IMR-90 (cell line): ENCODE data around the gene SELENOO. TPM values are rescaled to one million over a fixed set of nuclear protein-coding genes. Genes with fewer than 3 reads are reported as not detected.

ENCODE experiments used
- ATAC-seq: fragments of 200-7000 bp; cut with Tn5 transposase; 2 replicates; pipeline ENCODE4 v1.9.1; 2020; ENCODE audit warnings: low read depth, mild to moderate bottlenecking, moderate library complexity
- BruUV-seq: library from RNA; stranded (reverse); fragments of 400-500 nt; replicated peaks from 2 replicates; lab custom pipeline; 2021; lab: Mats Ljungman, UMichigan
- CTCF ChIA-PET: fragments of 300-600 bp; formaldehyde crosslinking; extraction: SDS; loops from one replicate; lab custom pipeline; 2021; ENCODE audit warnings: antibody characterized with exemption; lab: Yijun Ruan, JAX
- POLR2A ChIA-PET: fragments of 300-600 bp; sonication (Branson Sonifier 250); formaldehyde crosslinking; loops from one replicate; lab custom pipeline; 2022; ENCODE audit warnings: antibody characterized with exemption; ENCODE audit not compliant: unreplicated experiment; lab: Charles Lee
- DNase-seq: peaks from one replicate; pipeline ENCODE4 v3.0.0; 2013
- H2AFZ ChIP-seq: replicated peaks from 2 replicates; pipeline ENCODE3; 2013; ENCODE audit warnings: low read length, mild to moderate bottlenecking; ENCODE audit not compliant: poor library complexity
- H2AK5ac ChIP-seq: 2 replicates; pipeline ENCODE4 v1.6.1; 2013; ENCODE audit warnings: low read depth, low read length, inconsistent platforms
- H2AK9ac ChIP-seq: replicated peaks from 2 replicates; pipeline ENCODE3; 2013; ENCODE audit warnings: mild to moderate bottlenecking, low read depth, low read length, moderate library complexity; ENCODE audit not compliant: poor library complexity
- H2BK120ac ChIP-seq: 2 replicates; pipeline ENCODE4 v1.6.1; 2013; ENCODE audit warnings: low read depth, low read length, inconsistent platforms
- H2BK15ac ChIP-seq: 3 replicates; pipeline ENCODE4 v1.6.1; 2013; ENCODE audit warnings: low read depth, low read length, inconsistent platforms
- H2BK20ac ChIP-seq: 2 replicates; pipeline ENCODE4 v1.6.1; 2013; ENCODE audit warnings: low read depth, mild to moderate bottlenecking, inconsistent platforms, low read length, moderate library complexity
- H2BK5ac ChIP-seq: 2 replicates; pipeline ENCODE4 v1.6.1; 2013; ENCODE audit warnings: mild to moderate bottlenecking, low read depth, low read length, inconsistent platforms; ENCODE audit not compliant: poor library complexity, severe bottlenecking
- H3K14ac ChIP-seq: replicated peaks from 2 replicates; pipeline ENCODE4 v1.6.1; 2013; ENCODE audit warnings: low read depth, low read length, inconsistent platforms
- H3K18ac ChIP-seq: 2 replicates; pipeline ENCODE4 v1.6.1; 2013; ENCODE audit warnings: low read depth, low read length, control low read depth
- H3K23ac ChIP-seq: 2 replicates; pipeline ENCODE4 v1.6.1; 2013; ENCODE audit warnings: low read depth, low read length, inconsistent platforms
- H3K27ac ChIP-seq: 2 replicates; pipeline ENCODE4 v1.5.1; 2013; ENCODE audit warnings: mild to moderate bottlenecking, control low read depth, low read length; ENCODE audit not compliant: insufficient read depth
- H3K27me3 ChIP-seq: 2 replicates; pipeline ENCODE4 v1.6.1; 2013; ENCODE audit warnings: low read length; ENCODE audit not compliant: control insufficient read depth, insufficient read depth
- H3K36me3 ChIP-seq: 2 replicates; pipeline ENCODE4 v1.6.1; 2013; ENCODE audit warnings: low read length, mixed read lengths; ENCODE audit not compliant: control insufficient read depth, insufficient read depth
- H3K4ac ChIP-seq: 2 replicates; pipeline ENCODE4 v1.6.1; 2013; ENCODE audit warnings: low read depth, low read length, inconsistent platforms
- H3K4me1 ChIP-seq: 2 replicates; pipeline ENCODE4 v1.6.1; 2013; ENCODE audit warnings: low read length, mixed read lengths; ENCODE audit not compliant: control insufficient read depth, insufficient read depth
- H3K4me2 ChIP-seq: 2 replicates; pipeline ENCODE4 v1.6.1; 2013; ENCODE audit warnings: low read depth, mild to moderate bottlenecking, control low read depth, low read length, moderate library complexity
- H3K4me3 ChIP-seq: 2 replicates; pipeline ENCODE4 v1.5.1; 2013; ENCODE audit warnings: low read depth, mild to moderate bottlenecking, control low read depth, low read length, moderate library complexity; ENCODE audit not compliant: insufficient read depth
- H3K56ac ChIP-seq: 2 replicates; pipeline ENCODE4 v1.6.1; 2013; ENCODE audit warnings: low read length, inconsistent platforms; ENCODE audit not compliant: insufficient read depth; ENCODE audit errors: extremely low read depth
- H3K79me1 ChIP-seq, 2 experiments: 2 replicates each; pipeline ENCODE4 v1.6.1; 2013; ENCODE audit warnings: low read length in 2 of 2, inconsistent platforms in 1 of 2, low read depth in 1 of 2
- H3K9ac ChIP-seq: 2 replicates; pipeline ENCODE4 v1.6.1; 2013; ENCODE audit warnings: low read depth, low read length, control low read depth
- H3K9me1 ChIP-seq: 2 replicates; pipeline ENCODE4 v1.6.1; 2013; ENCODE audit warnings: low read length, inconsistent platforms; ENCODE audit not compliant: insufficient read depth
- H3K9me3 ChIP-seq: 2 replicates; pipeline ENCODE4 v1.6.1; 2013; ENCODE audit warnings: low read length; ENCODE audit not compliant: control insufficient read depth, insufficient read depth
- H4K20me1 ChIP-seq: 2 replicates; pipeline ENCODE4 v1.6.1; 2013; ENCODE audit warnings: low read length, inconsistent platforms; ENCODE audit not compliant: insufficient read depth
- H4K5ac ChIP-seq: 2 replicates; pipeline ENCODE4 v1.6.1; 2013; ENCODE audit warnings: mild to moderate bottlenecking, low read depth, low read length, control low read depth
- H4K8ac ChIP-seq, 2 experiments: 2 replicates each; pipeline ENCODE4 v1.6.1; 2013; ENCODE audit warnings: low read depth in 2 of 2, low read length in 2 of 2, control low read depth in 1 of 2, inconsistent platforms in 1 of 2
- H4K91ac ChIP-seq: 2 replicates; pipeline ENCODE4 v1.6.1; 2013; ENCODE audit warnings: low read depth, low read length, inconsistent platforms; ENCODE audit not compliant: insufficient read depth
- BHLHE40 ChIP-seq: fragments of 150-350 bp; IDR thresholded peaks from 2 replicates; pipeline ENCODE4 v1.6.1; 2016; ENCODE audit warnings: mild to moderate bottlenecking, low read depth, low read length
- CEBPB ChIP-seq: IDR thresholded peaks from 2 replicates; pipeline ENCODE4 v1.6.1; 2012; ENCODE audit warnings: low read depth, low read length, improper control_type of control experiment
- CHD1 ChIP-seq: IDR thresholded peaks from 2 replicates; pipeline ENCODE4 v1.6.1; 2012; ENCODE audit warnings: low read depth, low read length, improper control_type of control experiment
- FOS ChIP-seq: fragments of 150-350 bp; IDR thresholded peaks from 2 replicates; pipeline ENCODE4 v1.6.1; 2016; ENCODE audit warnings: low read depth, low read length
- MAFK ChIP-seq: IDR thresholded peaks from 2 replicates; pipeline ENCODE4 v1.6.1; 2012; ENCODE audit warnings: low read depth, low read length, improper control_type of control experiment
- MAZ ChIP-seq: IDR thresholded peaks from 2 replicates; pipeline ENCODE4 v1.6.1; 2012; ENCODE audit warnings: low read depth, mild to moderate bottlenecking, low read length, improper control_type of control experiment, moderate library complexity, borderline replicate concordance
- MXI1 ChIP-seq: IDR thresholded peaks from 2 replicates; pipeline ENCODE4 v1.6.1; 2012; ENCODE audit warnings: low read depth, mild to moderate bottlenecking, low read length, moderate library complexity, borderline replicate concordance
- NFE2L2 ChIP-seq: fragments of 150-350 bp; IDR thresholded peaks from 2 replicates; pipeline ENCODE4 v1.6.1; 2016; ENCODE audit warnings: low read depth, mild to moderate bottlenecking, low read length
- POLR2A ChIP-seq: IDR thresholded peaks from 2 replicates; pipeline ENCODE4 v1.6.1; 2012; ENCODE audit warnings: mild to moderate bottlenecking, low read depth, low read length
- RAD21 ChIP-seq: IDR thresholded peaks from 2 replicates; pipeline ENCODE4 v1.6.1; 2012; ENCODE audit warnings: low read length, improper control_type of control experiment
- RCOR1 ChIP-seq: IDR thresholded peaks from 2 replicates; pipeline ENCODE4 v1.6.1; 2012; ENCODE audit warnings: mild to moderate bottlenecking, low read length, improper control_type of control experiment; ENCODE audit not compliant: insufficient replicate concordance
- RFX5 ChIP-seq: IDR thresholded peaks from 2 replicates; pipeline ENCODE4 v1.8.0; 2012; ENCODE audit warnings: low read depth, mild to moderate bottlenecking, low read length, moderate library complexity
- SMC3 ChIP-seq: fragments of 150-350 bp; IDR thresholded peaks from 2 replicates; pipeline ENCODE4 v1.6.1; 2016; ENCODE audit warnings: low read depth, mild to moderate bottlenecking, antibody characterized with exemption, low read length, moderate library complexity
- WGBS, 2 experiments: methylation state at CpG; one replicate each; pipeline versions ENCODE4 v1.1.5 to v1.1.7; 2013; ENCODE audit warnings: missing lambda C conversion rate in 2 of 2; ENCODE audit not compliant: insufficient read length in 1 of 2; ENCODE audit errors: extremely low coverage in 2 of 2; 5-methylcytosine and 5-hydroxymethylcytosine counted together
- dilution Hi-C: fragments of 300-500 bp; cut with HindIII; formaldehyde crosslinking; loops from one replicate; pipeline ENCODE4 v1.14.3; 2018; ENCODE audit warnings: low sequenced_read_pairs; ENCODE audit not compliant: unreplicated experiment
- in situ Hi-C: fragments of 300-500 bp; cut with MboI; formaldehyde crosslinking; loops from 3 replicates; pipeline ENCODE4 v1.14.3; 2019; ENCODE audit warnings: low sequenced_read_pairs, inconsistent platforms, mixed read lengths
- intact Hi-C: fragments of 100-400 bp; cut with micrococcal nuclease; formaldehyde crosslinking; loops from 2 replicates; pipeline ENCODE4 v1.10.0; 2022
- polyA plus RNA-seq, 3 experiments: library from polyadenylated mRNA; depleted of rRNA; stranded (reverse); fragments of >200 nt; gene quantifications; 2 replicates each; pipeline ENCODE4 v1.2.3, GENCODE V29; 2012; ENCODE audit warnings: low replicate concordance in 1 of 3
- total RNA-seq: library from RNA; depleted of rRNA; stranded (reverse); fragments of >200 nt; gene quantifications from 2 replicates; pipeline ENCODE4 v1.2.3, GENCODE V29; 2012
- TF ChIP-seq, protein P1 (sequence below): conservative IDR thresholded peaks from 2 replicates; pipeline ENCODE4 v1.5.1; 2012; ENCODE audit warnings: mild to moderate bottlenecking, low read depth, low read length, improper control_type of control experiment
- TF ChIP-seq, protein P2 (sequence below): fragments of 150-350 bp; IDR thresholded peaks from 2 replicates; pipeline ENCODE4 v1.6.1; 2017; ENCODE audit warnings: mild to moderate bottlenecking, antibody characterized with exemption, low read length, low read depth

The SELENOO gene
- total and polyA plus RNA-seq, 2 of the 4 experiments (the other 2 are of a cell fraction), result 10.4 to 21.4 TPM

DNA sequence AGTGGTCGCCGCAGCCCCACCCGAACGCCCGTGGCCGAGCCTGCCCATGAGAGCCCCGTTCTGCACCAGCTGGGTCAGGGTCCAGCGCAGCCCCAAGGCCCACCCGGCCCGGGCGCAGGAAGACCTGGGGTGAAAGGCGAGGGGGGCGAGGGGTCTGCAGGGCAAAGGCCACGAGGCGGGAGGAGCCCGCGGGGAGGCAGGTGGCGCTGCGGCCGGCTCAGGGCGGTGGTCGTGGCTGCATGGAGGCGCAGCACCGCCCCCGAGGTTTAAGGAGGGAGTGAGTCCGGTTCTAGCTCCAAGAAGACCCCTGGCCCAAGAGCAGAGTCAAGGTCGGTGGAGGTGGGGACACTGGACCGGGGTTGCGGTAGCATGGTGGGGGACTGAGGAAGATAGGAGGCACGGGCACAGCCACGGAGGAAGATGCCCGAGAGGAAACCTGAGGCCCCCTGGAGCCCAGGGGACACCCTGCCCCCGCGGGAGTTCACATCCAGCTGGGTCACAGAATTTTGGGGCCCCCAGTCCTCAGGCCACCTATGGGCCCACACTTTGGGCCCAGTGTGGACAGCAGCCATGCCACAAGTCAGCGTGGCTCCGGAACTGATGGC, 50.8 kb downstream of the SELENOO start:
- Histone ChIP-seq H2BK20ac (no peak overlapping the region), H3K9me3 (no peaks in the 10 kb centered on the region), H3K18ac (no peak overlapping the region), H4K5ac (no peak overlapping the region), H3K4me2 (peak overlapping the region; percentile 38; the same call in 1 of the 2 replicates), H4K8ac (peak overlapping the region in 1 of 2 experiments; percentile 39; a peak in 1 of 4 replicates), H3K4me3 (peak overlapping the region; percentile 88), H2BK120ac (no peak overlapping the region), H3K4me1 (peaks cover 12% of the 10 kb centered on the region), H3K79me1 (peaks cover 9 to 33% of the 10 kb centered on the region in 2 experiments; a peak in 3 of 4 replicates), H4K20me1 (peaks cover 19% of the 10 kb centered on the region), H3K9ac (no peak overlapping the region), H4K91ac (no peak overlapping the region), H3K36me3 (peaks cover 37% of the 10 kb centered on the region), H2AFZ (peak overlapping the region; percentile 91), H3K9me1 (0 out of 2 replicates have a peak, but pooled peaks cover 3% of the 10 kb centered on the region), H2AK5ac (peak overlapping the region; percentile 43), H2BK5ac (no peak overlapping the region), H3K14ac (no peak overlapping the region), H2BK15ac (no peak overlapping the region), H3K23ac (no peak overlapping the region), H3K56ac (no peak overlapping the region), H3K4ac (no peak overlapping the region; the same call in 1 of the 2 replicates), H3K27ac (no peak overlapping the region; the same call in 1 of the 2 replicates), H2AK9ac (peak overlapping the region; percentile 94), H3K27me3 (no peaks in the 10 kb centered on the region)
- CTCF ChIA-PET, result interaction anchor here (1.0 to 1.2 kb wide), 2 partner anchors 9 to 91 kb away, joined by 3 to 7 read pairs; partner anchors contain the start of gene MAPK12
- no peak for DNase-seq
- intact Hi-C loops, result loop anchor here (1.0 to 2.0 kb wide), 2 partner anchors 75 to 91 kb away; partner anchors contain the start of gene DENND6B
- BruUV-seq, result no TSS peak
- in situ Hi-C loops, result loop anchor here (5.0 kb wide), 1 partner anchor 76 kb away; the partner anchor contains the start of gene DENND6B
- POLR2A ChIA-PET, result interaction anchor here (0.6 to 1.0 kb wide), 3 partner anchors 77 to 177 kb away, joined by 3 to 9 read pairs (median 6); no protein-coding TSS in a partner anchor
- 27% methylated on average over 16 of the region's 36 CpGs; no CpG with 5 or more reads in 1 of the 2 experiments for WGBS, 2 experiments
- ATAC-seq, result no peak
- dilution Hi-C loops, result no loop called here
- TF ChIP-seq POLR2A (no peak), CHD1 (no peak), RFX5 (no peak), RAD21 (no peak), SMC3 (no peak), MAZ (no peak), RCOR1 (no peak), NFE2L2 (no peak), CEBPB (no peak), FOS (no peak), BHLHE40 (no peak), MXI1 (no peak), MAFK (no peak)
- TF ChIP-seq, protein P1, sequence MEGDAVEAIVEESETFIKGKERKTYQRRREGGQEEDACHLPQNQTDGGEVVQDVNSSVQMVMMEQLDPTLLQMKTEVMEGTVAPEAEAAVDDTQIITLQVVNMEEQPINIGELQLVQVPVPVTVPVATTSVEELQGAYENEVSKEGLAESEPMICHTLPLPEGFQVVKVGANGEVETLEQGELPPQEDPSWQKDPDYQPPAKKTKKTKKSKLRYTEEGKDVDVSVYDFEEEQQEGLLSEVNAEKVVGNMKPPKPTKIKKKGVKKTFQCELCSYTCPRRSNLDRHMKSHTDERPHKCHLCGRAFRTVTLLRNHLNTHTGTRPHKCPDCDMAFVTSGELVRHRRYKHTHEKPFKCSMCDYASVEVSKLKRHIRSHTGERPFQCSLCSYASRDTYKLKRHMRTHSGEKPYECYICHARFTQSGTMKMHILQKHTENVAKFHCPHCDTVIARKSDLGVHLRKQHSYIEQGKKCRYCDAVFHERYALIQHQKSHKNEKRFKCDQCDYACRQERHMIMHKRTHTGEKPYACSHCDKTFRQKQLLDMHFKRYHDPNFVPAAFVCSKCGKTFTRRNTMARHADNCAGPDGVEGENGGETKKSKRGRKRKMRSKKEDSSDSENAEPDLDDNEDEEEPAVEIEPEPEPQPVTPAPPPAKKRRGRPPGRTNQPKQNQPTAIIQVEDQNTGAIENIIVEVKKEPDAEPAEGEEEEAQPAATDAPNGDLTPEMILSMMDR, result no peak
- TF ChIP-seq, protein P2, sequence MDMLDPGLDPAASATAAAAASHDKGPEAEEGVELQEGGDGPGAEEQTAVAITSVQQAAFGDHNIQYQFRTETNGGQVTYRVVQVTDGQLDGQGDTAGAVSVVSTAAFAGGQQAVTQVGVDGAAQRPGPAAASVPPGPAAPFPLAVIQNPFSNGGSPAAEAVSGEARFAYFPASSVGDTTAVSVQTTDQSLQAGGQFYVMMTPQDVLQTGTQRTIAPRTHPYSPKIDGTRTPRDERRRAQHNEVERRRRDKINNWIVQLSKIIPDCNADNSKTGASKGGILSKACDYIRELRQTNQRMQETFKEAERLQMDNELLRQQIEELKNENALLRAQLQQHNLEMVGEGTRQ, result no peak
